Ascending aorta (tissue), 2 donors: ENCODE results near the gene PLET1. TPM values are rescaled to one million over a fixed set of nuclear protein-coding genes. Genes with fewer than 3 reads are reported as not detected.

Experiments used
- DNase-seq, 2 donors: peaks; one replicate each; pipeline ENCODE4 v3.0.0-alpha.2; 2019; ENCODE audit warnings: low spot score in 2 of 2
- H3K27ac ChIP-seq, 2 donors: fragments of 200-600 bp; sonication (generic); one replicate each; pipeline ENCODE4 v1.5.1; 2016 to 2017; ENCODE audit warnings: mild to moderate bottlenecking in 1 of 2
- H3K27me3 ChIP-seq: fragments of 200-600 bp; sonication (generic); one replicate; pipeline ENCODE4 v1.5.1; 2017
- H3K36me3 ChIP-seq, 2 donors: fragments of 200-600 bp; sonication (generic); one replicate each; pipeline ENCODE4 v1.5.1; 2016
- H3K4me1 ChIP-seq, 2 donors: fragments of 200-600 bp; sonication (generic); one replicate each; pipeline ENCODE4 v1.5.1; 2016 to 2017; ENCODE audit warnings: mild to moderate bottlenecking in 1 of 2
- H3K4me3 ChIP-seq, 2 donors: fragments of 200-600 bp; sonication (generic); one replicate each; pipeline ENCODE4 v1.5.1; 2016 to 2017; ENCODE audit warnings: mild to moderate bottlenecking in 1 of 2
- H3K9me3 ChIP-seq, 2 donors: fragments of 200-600 bp; sonication (generic); one replicate each; pipeline ENCODE4 v1.5.1; 2016
- CTCF ChIP-seq, 3 experiments: fragments of 200-600 bp in 2 of 3; fragments of 450-650 bp in 1 of 3; sonication (generic) in 2 of 3; IDR thresholded peaks; one replicate each; pipeline ENCODE4 v1.5.1; 2016 to 2019; ENCODE audit warnings: antibody characterized with exemption in 3 of 3, mild to moderate bottlenecking in 1 of 3, moderate library complexity in 1 of 3
- intact Hi-C: fragments of 100-400 bp; cut with DNase I; formaldehyde crosslinking; loops from one replicate; pipeline ENCODE4 v1.15.1; 2023
- total RNA-seq: library from RNA; depleted of rRNA; stranded (reverse); fragments of >200 nt; gene quantifications from one replicate; pipeline ENCODE4 v1.1.0, GENCODE V29; 2016

PLET1 gene
- total RNA-seq, 1 donor from 2014 or later = not detected

- no peak overlapping the region for H3K4me3 ChIP-seq
- TF ChIP-seq CTCF (IDR thresholded peaks at IDR 0.05) = no peak
- H3K36me3 ChIP-seq = no peaks in the 10 kb centered on the region
- no peaks in the 10 kb centered on the region for H3K4me1 ChIP-seq
- DNase-seq = no peak
- no peak overlapping the region for H3K27ac ChIP-seq
- H3K27me3 ChIP-seq = no peaks in the 10 kb centered on the region
- intact Hi-C loops = no loop called here
- no peaks in the 10 kb centered on the region for H3K9me3 ChIP-seq
Measured at GRCh38 chr11:112269139-112269538, 8.5 kb upstream of the PLET1 start.

- no peak for DNase-seq
- Histone ChIP-seq H3K27me3 (no peaks in the 10 kb centered on the region), H3K36me3 (no peaks in the 10 kb centered on the region), H3K4me3 (no peak overlapping the region), H3K27ac (no peak overlapping the region), H3K9me3 (no peaks in the 10 kb centered on the region), H3K4me1 (no peaks in the 10 kb centered on the region)
- no peak for TF ChIP-seq CTCF (IDR thresholded peaks at IDR 0.05)
- intact Hi-C loops = no loop called here
Measured at GRCh38 chr11:112268406-112268805, 7.7 kb upstream of the PLET1 start.

GRCh38 chr11:112267188-112267591, 6.5 kb upstream of the PLET1 start:
- no peak overlapping the region for H3K4me3 ChIP-seq
- H3K4me1 ChIP-seq = no peaks in the 10 kb centered on the region
- no peak overlapping the region for H3K27ac ChIP-seq
- no peak for TF ChIP-seq CTCF (IDR thresholded peaks at IDR 0.05)
- no peak for DNase-seq
- H3K9me3 ChIP-seq = no peaks in the 10 kb centered on the region
- intact Hi-C loops = no loop called here
- H3K36me3 ChIP-seq = no peaks in the 10 kb centered on the region
- H3K27me3 ChIP-seq = no peaks in the 10 kb centered on the region

GRCh38 chr11:112266410-112266778, 5.7 kb upstream of the PLET1 start:
- no peak for TF ChIP-seq CTCF (IDR thresholded peaks at IDR 0.05)
- Histone ChIP-seq H3K27me3 (no peaks in the 10 kb centered on the region), H3K9me3 (no peaks in the 10 kb centered on the region), H3K4me3 (no peak overlapping the region), H3K36me3 (no peaks in the 10 kb centered on the region), H3K4me1 (no peaks in the 10 kb centered on the region), H3K27ac (no peak overlapping the region)
- intact Hi-C loops = no loop called here
- no peak for DNase-seq

GRCh38 chr11:112265659-112266409, 5.2 kb upstream of the PLET1 start:
- H3K4me1 ChIP-seq = no peaks in the 10 kb centered on the region
- H3K27me3 ChIP-seq = no peaks in the 10 kb centered on the region
- H3K9me3 ChIP-seq = no peaks in the 10 kb centered on the region
- no peaks in the 10 kb centered on the region for H3K36me3 ChIP-seq
- no peak for TF ChIP-seq CTCF (IDR thresholded peaks at IDR 0.05)
- DNase-seq = no peak
- H3K4me3 ChIP-seq = no peak overlapping the region
- H3K27ac ChIP-seq = no peak overlapping the region
- intact Hi-C loops = no loop called here
